ENCODE measurements around the gene PTGS1.

DNA sequence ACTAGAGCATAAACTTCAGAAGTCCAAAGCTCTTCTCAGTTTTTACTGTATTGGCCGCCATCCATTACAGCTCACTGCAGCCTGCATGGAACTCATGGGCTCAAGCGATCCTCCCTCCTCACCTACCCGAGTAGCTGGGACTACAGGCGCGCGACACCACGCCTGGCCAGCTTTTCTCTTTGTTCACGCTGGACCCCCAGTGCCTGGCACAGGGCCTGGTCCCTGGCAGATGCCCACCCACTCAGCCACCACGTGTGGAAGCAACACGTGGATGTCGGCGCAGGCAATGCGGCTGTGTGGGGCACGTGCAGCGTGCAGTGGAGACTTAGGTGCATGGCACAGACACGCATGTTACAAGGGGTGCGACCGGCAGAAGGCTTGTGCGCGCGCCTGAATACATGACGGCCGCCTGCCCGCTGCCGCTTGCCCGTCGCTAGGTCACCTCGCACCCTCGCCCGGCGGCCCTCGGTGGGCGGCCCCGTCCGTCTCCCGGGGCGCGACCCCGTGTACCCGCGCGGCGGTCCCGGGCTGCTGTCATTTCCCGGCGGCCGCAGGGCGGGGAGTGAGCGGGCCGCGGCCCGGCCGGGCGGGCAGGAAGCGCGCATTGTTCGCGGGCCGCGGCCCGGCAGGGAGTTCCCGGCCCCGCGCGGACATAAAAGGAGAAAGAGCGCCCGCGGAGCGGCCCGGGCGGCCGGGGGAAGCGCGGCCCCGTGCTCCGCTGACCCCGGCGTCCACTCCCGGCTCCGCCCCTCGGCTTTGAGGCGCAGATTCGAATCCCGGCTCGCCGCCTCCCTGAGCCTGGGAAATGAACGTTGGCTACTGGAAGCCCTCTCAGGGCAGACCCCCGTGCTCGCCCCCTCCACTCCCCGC, 24.1 kb upstream of the PTGS1 start:
- TF ChIP-seq TAF1 (IDR thresholded peaks at IDR 0.05; ENCODE audit: borderline replicate concordance, insufficient read depth, low read length) (no peak), POLR2AphosphoS5 (IDR thresholded peaks at IDR 0.05; ENCODE audit: low read depth, low read length) (no peak)
- TF ChIP-seq, protein P1, sequence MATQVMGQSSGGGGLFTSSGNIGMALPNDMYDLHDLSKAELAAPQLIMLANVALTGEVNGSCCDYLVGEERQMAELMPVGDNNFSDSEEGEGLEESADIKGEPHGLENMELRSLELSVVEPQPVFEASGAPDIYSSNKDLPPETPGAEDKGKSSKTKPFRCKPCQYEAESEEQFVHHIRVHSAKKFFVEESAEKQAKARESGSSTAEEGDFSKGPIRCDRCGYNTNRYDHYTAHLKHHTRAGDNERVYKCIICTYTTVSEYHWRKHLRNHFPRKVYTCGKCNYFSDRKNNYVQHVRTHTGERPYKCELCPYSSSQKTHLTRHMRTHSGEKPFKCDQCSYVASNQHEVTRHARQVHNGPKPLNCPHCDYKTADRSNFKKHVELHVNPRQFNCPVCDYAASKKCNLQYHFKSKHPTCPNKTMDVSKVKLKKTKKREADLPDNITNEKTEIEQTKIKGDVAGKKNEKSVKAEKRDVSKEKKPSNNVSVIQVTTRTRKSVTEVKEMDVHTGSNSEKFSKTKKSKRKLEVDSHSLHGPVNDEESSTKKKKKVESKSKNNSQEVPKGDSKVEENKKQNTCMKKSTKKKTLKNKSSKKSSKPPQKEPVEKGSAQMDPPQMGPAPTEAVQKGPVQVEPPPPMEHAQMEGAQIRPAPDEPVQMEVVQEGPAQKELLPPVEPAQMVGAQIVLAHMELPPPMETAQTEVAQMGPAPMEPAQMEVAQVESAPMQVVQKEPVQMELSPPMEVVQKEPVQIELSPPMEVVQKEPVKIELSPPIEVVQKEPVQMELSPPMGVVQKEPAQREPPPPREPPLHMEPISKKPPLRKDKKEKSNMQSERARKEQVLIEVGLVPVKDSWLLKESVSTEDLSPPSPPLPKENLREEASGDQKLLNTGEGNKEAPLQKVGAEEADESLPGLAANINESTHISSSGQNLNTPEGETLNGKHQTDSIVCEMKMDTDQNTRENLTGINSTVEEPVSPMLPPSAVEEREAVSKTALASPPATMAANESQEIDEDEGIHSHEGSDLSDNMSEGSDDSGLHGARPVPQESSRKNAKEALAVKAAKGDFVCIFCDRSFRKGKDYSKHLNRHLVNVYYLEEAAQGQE (IDR thresholded peaks at IDR 0.05; ENCODE audit: insufficient read depth in 1 of 2, low read depth in 2 of 2, low read length in 2 of 2): no peak
